Omental fat pad (tissue), 4 donors: ENCODE data around the gene WBP4. TPM values are rescaled to one million over a fixed set of nuclear protein-coding genes. Genes with fewer than 3 reads are reported as not detected.

Experiments used
- ATAC-seq: fragments of 150-250 bp; one replicate; pipeline ENCODE4 v1.9.1; 2016; ENCODE audit warnings: mild to moderate bottlenecking, moderate library complexity; ENCODE audit not compliant: low FRiP score
- DNase-seq: peaks from one replicate; pipeline ENCODE4 v3.0.0-alpha.2; 2019; ENCODE audit warnings: low spot score
- total RNA-seq, 4 donors: library from RNA; depleted of rRNA; stranded (reverse); fragments of >200 nt; gene quantifications; one replicate each; pipeline ENCODE4 v1.1.0, GENCODE V29; 2016
- TF ChIP-seq, protein P1 (sequence below), 3 donors: fragments of 450-650 bp; IDR thresholded peaks; one replicate each; pipeline ENCODE4 v1.5.1; 2016 to 2017; ENCODE audit warnings: antibody characterized with exemption in 3 of 3, mild to moderate bottlenecking in 3 of 3, moderate library complexity in 2 of 3

The WBP4 gene
- total RNA-seq, 4 donors from 2014 or later: 11.4 to 14.5 (median 11.8) TPM

DNA sequence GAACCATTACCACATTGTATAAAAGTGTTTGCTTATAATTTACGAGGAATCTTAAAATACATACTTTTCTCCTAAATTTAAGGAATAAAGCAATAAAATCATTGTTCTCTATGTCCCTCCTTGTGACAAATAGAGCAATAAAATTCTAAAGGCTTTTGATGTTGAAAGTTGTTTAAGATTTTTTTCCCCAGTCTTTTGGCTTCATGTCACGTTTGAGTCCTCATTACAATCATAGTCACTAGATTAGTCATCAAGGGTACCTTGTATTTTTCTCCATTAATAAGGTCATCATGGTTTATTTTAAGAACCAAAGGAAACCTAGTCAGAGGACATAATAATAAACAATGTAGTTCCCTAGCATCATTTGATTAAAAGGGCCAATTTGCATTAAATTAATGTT is 3.2 kb downstream of the WBP4 start:
- no peak for ATAC-seq
- TF ChIP-seq, protein P1, sequence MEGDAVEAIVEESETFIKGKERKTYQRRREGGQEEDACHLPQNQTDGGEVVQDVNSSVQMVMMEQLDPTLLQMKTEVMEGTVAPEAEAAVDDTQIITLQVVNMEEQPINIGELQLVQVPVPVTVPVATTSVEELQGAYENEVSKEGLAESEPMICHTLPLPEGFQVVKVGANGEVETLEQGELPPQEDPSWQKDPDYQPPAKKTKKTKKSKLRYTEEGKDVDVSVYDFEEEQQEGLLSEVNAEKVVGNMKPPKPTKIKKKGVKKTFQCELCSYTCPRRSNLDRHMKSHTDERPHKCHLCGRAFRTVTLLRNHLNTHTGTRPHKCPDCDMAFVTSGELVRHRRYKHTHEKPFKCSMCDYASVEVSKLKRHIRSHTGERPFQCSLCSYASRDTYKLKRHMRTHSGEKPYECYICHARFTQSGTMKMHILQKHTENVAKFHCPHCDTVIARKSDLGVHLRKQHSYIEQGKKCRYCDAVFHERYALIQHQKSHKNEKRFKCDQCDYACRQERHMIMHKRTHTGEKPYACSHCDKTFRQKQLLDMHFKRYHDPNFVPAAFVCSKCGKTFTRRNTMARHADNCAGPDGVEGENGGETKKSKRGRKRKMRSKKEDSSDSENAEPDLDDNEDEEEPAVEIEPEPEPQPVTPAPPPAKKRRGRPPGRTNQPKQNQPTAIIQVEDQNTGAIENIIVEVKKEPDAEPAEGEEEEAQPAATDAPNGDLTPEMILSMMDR (IDR thresholded peaks at IDR 0.05): no peak
- DNase-seq: no peak

DNA sequence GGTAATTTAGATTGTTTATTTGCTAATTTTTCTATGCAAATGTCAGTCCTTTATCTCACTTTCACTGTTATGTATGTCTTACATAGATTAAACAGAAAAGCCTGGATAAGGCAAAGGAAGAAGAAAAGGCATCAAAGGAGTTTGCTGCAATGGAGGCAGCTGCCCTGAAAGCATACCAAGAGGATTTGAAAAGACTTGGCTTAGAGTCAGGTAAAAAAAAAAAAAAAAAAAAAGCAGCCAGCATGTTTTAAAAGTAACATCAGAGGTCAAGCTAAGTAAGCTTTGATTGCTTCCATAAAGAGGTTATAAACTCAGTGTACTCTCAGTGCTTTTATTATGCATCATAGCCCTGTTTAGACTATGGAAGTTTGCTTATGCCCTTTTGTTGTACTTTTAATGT is 3.8 kb downstream of the WBP4 start:
- DNase-seq (no peak), ATAC-seq (no peak)
- TF ChIP-seq, protein P1 (IDR thresholded peaks at IDR 0.05): no peak

DNA sequence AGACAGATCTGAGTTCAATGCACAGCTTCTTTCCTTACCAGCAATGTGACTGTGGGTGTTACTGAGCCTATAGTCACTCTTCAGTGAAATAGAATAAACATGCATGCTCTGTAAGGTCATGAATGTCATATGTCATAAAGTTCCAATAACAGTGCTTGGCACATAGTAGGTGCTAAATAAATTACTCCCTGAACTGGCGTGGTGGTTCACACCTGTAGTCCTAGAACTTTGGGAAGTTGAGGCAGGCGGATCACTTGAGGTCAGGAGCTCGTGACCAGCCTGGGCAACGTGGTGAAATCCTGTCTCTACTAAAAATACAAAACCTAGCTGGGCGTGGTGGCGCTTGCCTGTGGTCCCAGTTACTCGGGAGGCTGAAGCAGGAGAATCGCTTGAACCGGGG is 13.2 kb downstream of the WBP4 start:
- ATAC-seq: no peak
- DNase-seq: no peak
- TF ChIP-seq, protein P1 (IDR thresholded peaks at IDR 0.05): no peak

DNA sequence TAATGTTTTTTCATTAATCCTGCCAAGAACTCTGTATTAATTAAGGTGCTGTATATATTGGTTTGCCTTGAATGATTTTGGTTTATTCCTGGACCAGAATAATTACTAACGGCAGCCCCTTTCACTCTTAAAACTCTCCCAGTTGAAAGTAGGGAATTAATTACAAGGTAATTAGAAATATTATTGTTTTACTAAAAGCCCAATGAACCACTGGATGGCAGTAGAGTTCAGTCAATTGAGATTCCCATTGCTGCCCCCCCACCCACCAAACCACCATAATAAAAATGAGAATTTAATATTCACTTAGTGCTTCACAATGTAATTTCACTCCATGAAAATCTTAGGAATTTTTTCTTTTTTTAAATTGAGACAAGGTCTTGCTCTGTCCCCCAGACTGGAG is 13.7 kb downstream of the WBP4 start:
- TF ChIP-seq, protein P1 (IDR thresholded peaks at IDR 0.05): peak in 1 of 3 donors; percentile 34
- DNase-seq: no peak
- no peak for ATAC-seq

DNA sequence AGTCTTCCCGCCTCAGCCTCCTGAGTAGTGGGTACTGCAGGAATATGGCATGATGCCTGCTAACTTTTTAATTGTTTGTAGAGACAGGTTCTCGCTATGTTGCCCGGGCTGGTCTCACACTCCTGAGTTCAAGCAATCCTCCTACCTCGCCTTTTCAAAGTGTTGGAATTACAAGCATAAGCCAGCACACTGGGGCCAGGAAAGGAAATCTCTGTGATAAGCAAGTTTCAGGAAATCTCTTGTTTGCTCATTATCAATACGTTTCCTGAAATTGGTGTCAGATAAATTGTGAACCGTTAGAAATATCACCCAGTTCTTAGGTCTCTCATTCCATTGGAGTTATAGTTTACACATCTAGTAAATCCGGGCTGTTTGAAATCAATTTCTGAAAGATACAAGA is 14.2 kb downstream of the WBP4 start:
- ATAC-seq: no peak
- no peak for DNase-seq
- TF ChIP-seq, protein P1 (IDR thresholded peaks at IDR 0.05): no peak

DNA sequence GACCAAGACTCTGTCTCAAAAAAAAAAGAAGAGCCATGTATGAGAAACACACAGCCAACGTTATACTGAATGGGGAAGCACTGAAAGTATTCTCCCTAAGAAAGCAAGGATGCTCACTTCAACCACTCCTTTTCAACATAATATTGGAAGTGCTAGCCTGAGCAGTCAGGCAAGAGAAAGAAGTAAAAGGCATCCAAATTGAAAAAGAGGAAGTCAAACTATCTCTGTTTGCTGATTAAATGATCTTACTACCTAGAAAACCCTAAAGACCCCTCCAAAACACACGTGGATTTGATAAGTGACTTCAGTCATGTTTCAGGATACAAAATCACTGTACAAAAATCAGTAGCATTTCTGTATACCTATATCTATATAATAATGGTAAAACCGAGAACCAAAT is 16.2 kb downstream of the WBP4 start:
- no peak for ATAC-seq
- TF ChIP-seq, protein P1 (IDR thresholded peaks at IDR 0.05): no peak

DNA sequence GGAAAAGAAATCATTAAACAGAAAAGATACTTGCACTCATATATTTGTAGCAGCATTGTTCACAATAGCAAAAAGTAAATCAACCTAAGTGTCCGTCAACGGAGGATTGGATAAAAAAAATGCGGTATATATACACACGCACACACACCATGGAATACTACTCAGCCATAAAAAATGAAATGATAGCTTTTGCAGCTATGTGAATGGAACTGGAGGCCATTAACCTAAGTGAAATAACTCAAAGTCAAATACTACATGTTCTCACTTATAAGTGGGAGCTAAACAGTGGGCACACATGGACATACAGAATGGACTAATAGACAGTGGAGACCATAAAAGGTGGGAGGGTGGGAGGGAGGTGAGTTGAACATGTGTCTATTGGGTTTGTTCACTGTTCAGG is 18.4 kb downstream of the WBP4 start:
- TF ChIP-seq, protein P1 (IDR thresholded peaks at IDR 0.05): no peak
- ATAC-seq (no peak), DNase-seq (no peak)

More for the DNA sequence above, 16.2 kb downstream of the WBP4 start:
- DNase-seq: no peak
